ENCODE data around the gene CD70. TPM values are rescaled to one million over a fixed set of nuclear protein-coding genes. Genes with fewer than 3 reads are reported as not detected.

Gene CD70
- total RNA-seq, 1 donor from 2014 or later = 2.6 TPM

- Histone ChIP-seq H3K36me3 (no peaks in the 10 kb centered on the region), H3K4me3 (no peak overlapping the region), H3K9me3 (no peaks in the 10 kb centered on the region), H3K27me3 (ENCODE audit: low read depth) (no peaks in the 10 kb centered on the region), H3K27ac (no peak overlapping the region), H3K4me1 (no peaks in the 10 kb centered on the region)
- ATAC-seq = no peak
- no peak for TF ChIP-seq CTCF (IDR thresholded peaks at IDR 0.05)
- intact Hi-C loops (cut with DNase I) = no loop called here
- DNase-seq = no peak
These were observed 35.8 kb upstream of the CD70 start for GRCh38 chr19:6626764-6627163.

GRCh38 chr19:6617374-6617773 lies 26.4 kb upstream of the CD70 start:
- intact Hi-C loops (cut with DNase I) = no loop called here
- Histone ChIP-seq H3K27me3 (ENCODE audit: low read depth) (peaks cover 10% of the 10 kb centered on the region), H3K9me3 (no peaks in the 10 kb centered on the region), H3K27ac (no peak overlapping the region), H3K36me3 (no peaks in the 10 kb centered on the region), H3K4me1 (no peaks in the 10 kb centered on the region), H3K4me3 (no peak overlapping the region)
- no peak for TF ChIP-seq CTCF (IDR thresholded peaks at IDR 0.05)
- no peak for ATAC-seq
- DNase-seq = no peak

- intact Hi-C loops (cut with DNase I) = no loop called here
- no peak for ATAC-seq
- H3K36me3 ChIP-seq = no peaks in the 10 kb centered on the region
- no peak overlapping the region for H3K27ac ChIP-seq
- no peak overlapping the region for H3K4me3 ChIP-seq
- no peak for DNase-seq
- no peak for TF ChIP-seq CTCF (IDR thresholded peaks at IDR 0.05)
- no peaks in the 10 kb centered on the region for H3K4me1 ChIP-seq
- H3K9me3 ChIP-seq = no peaks in the 10 kb centered on the region
- H3K27me3 ChIP-seq (ENCODE audit: low read depth) = peaks cover 19% of the 10 kb centered on the region
These were observed 25.1 kb upstream of the CD70 start for GRCh38 chr19:6616011-6616410.

- Histone ChIP-seq H3K36me3 (no peaks in the 10 kb centered on the region), H3K27ac (no peak overlapping the region), H3K27me3 (ENCODE audit: low read depth) (peaks cover 23% of the 10 kb centered on the region), H3K9me3 (no peaks in the 10 kb centered on the region), H3K4me3 (no peak overlapping the region), H3K4me1 (no peaks in the 10 kb centered on the region)
- intact Hi-C loops (cut with DNase I) = no loop called here
- ATAC-seq = no peak
- no peak for DNase-seq
- TF ChIP-seq CTCF (IDR thresholded peaks at IDR 0.05) = no peak
These were observed 22.8 kb upstream of the CD70 start for GRCh38 chr19:6613711-6614110.

GRCh38 chr19:6610934-6611852 lies 20.2 kb upstream of the CD70 start:
- TF ChIP-seq CTCF (IDR thresholded peaks at IDR 0.05) = no peak
- no peaks in the 10 kb centered on the region for H3K4me1 ChIP-seq
- peaks cover 27% of the 10 kb centered on the region for H3K27me3 ChIP-seq (ENCODE audit: low read depth)
- H3K9me3 ChIP-seq = no peaks in the 10 kb centered on the region
- intact Hi-C loops (cut with DNase I) = no loop called here
- DNase-seq (no peak), ATAC-seq (no peak)
- H3K4me3 ChIP-seq = no peak overlapping the region
- no peak overlapping the region for H3K27ac ChIP-seq
- no peaks in the 10 kb centered on the region for H3K36me3 ChIP-seq

Measured in lower lobe of right lung (tissue), 2 donors.